Measurements from ENCODE around the gene CYB5R2.

Gene CYB5R2

DNA sequence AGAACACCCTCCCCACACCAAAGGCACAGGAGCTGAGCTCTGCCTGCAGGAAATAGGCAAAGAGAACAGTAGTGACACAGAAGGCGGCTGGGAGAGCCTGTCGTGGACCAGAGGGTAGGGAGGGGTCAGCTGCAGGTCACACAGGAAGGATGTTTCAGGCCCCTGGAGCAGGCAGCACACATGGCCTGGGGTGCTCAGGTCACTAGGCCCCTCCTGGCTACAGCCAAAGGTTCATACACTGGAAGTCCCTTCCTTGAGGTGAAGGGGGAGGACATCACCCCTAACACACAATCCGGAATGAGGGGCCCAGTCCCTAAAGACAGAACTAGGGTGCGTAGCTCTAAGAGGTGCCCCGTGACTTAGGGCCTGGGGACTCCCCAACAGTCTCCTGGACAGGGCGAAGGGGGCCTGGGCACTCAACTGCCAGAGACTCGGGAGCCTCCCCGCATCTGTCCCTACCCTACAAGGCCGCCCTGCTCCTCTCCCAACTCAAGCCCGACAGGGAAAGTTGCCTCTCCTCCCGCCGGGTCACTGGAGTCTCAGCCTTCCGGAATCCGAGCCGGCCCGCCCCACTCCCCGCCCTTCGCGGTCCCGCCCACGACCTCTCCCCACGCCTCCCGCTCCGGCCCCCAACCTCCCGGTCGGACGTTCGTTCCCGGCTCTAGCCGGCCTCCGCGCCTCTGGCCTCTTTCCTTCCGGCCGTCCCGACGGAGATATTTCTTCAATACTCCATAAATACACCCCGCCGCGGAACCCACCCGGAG, at the start of gene CYB5R2:
TSS of gene CYB5R2 (minus strand) at position 541 of the 764 bp plus-strand sequence. CDS start 675 bp downstream, outside the sequence.
- Histone ChIP-seq H3K36me3 (peaks cover 0 to under 1% (median 0%) of the 10 kb centered on the region in 11 experiments; a peak in 1 of 22 replicates), H3K9ac (no peak within 1 kb of the TSS), H3K4me2 (peak within 1 kb of the TSS in 2 of 11 experiments; percentile 43 to 69; a peak in 3 of 22 replicates), H3K27ac (0 out of 22 replicates have a peak within 1 kb of the TSS, but pooled peaks of 1 of the 11 experiments have one; percentile 7), H4K20me1 (no peaks in the 10 kb centered on the region), H3K9me3 (replicated peaks in 1 of 11) (peaks cover 6 to 50% (median 23%) of the 10 kb centered on the region in 11 experiments; a peak in 19 of 22 replicates), H3K4me1 (peaks cover 0 to 53% (median 0%) of the 10 kb centered on the region in 10 experiments; a peak in 7 of 20 replicates), H3K27me3 (no peaks in the 10 kb centered on the region), H3K4me3 (no peak within 1 kb of the TSS)
- no peak for TF ChIP-seq Cebpa-rat (IDR thresholded peaks at IDR 0.05)

- Histone ChIP-seq H4K20me1 (no peaks in the 10 kb centered on the region), H3K4me1 (peaks cover 0 to 13% (median 0%) of the 10 kb centered on the region in 10 experiments; a peak in 4 of 20 replicates)
These were observed 41.5 kb upstream of the CYB5R2 start for GRCh38 chr11:7714786-7715185.

GRCh38 chr11:7706377-7706776, 33.1 kb upstream of the CYB5R2 start, which contains the start of gene OVCH2:
Gene OVCH2, minus strand, starts transcription at chr11:7706477. Its CDS starts 83 bp downstream, at chr11:7706394.
- Histone ChIP-seq H3K4me1 (no peaks in the 10 kb centered on the region), H3K27ac (no peak within 1 kb of the TSS), H3K4me2 (no peak within 1 kb of the TSS), H3K27me3 (no peaks in the 10 kb centered on the region), H4K20me1 (no peaks in the 10 kb centered on the region), H3K36me3 (no peaks in the 10 kb centered on the region), H3K4me3 (no peak within 1 kb of the TSS), H3K9me3 (replicated peaks in 1 of 11) (no peaks in the 10 kb centered on the region), H3K9ac (no peak within 1 kb of the TSS)
- no peak for TF ChIP-seq Cebpa-rat (IDR thresholded peaks at IDR 0.05)

More at GRCh38 chr11:7714786-7715185, 41.5 kb upstream of the CYB5R2 start:
- Histone ChIP-seq H3K36me3 (no peaks in the 10 kb centered on the region), H3K4me3 (no peak overlapping the region), H3K9ac (no peak overlapping the region), H3K27ac (peak overlapping the region in 2 of 11 experiments; percentile 32 to 52; a peak in 2 of 22 replicates), H3K4me2 (peak overlapping the region in 1 of 11 experiments; percentile 33; a peak in 1 of 22 replicates), H3K27me3 (no peaks in the 10 kb centered on the region), H3K9me3 (replicated peaks in 1 of 11) (peaks cover 0 to 37% (median 0%) of the 10 kb centered on the region in 11 experiments; a peak in 4 of 22 replicates)
- TF ChIP-seq Cebpa-rat (IDR thresholded peaks at IDR 0.05) = no peak

DNA sequence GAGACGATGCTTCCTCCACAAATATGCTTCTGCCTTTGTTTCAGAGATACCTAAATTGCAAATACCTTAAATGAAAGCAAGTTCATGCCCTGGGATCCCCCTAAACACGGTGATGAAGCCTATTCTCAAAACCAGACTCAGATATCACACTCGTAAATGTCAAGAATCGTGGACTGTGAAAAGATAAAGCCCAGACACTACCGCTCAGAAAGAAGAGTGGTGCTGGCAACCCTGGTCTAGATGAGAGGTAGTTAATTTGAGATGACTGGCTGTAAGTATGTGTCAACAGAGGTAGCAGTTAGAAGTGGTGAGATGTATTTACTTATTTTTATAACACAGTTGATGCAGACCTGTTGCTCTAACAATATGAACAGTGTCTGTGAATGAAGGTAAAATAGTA, 30.4 kb upstream of the CYB5R2 start:
- Histone ChIP-seq H3K9ac (no peak overlapping the region), H3K4me1 (no peaks in the 10 kb centered on the region), H3K4me3 (no peak overlapping the region), H4K20me1 (no peaks in the 10 kb centered on the region), H3K9me3 (replicated peaks in 1 of 11) (no peaks in the 10 kb centered on the region), H3K27ac (no peak overlapping the region), H3K36me3 (no peaks in the 10 kb centered on the region), H3K4me2 (no peak overlapping the region), H3K27me3 (no peaks in the 10 kb centered on the region)
- TF ChIP-seq Cebpa-rat (IDR thresholded peaks at IDR 0.05) = no peak

DNA sequence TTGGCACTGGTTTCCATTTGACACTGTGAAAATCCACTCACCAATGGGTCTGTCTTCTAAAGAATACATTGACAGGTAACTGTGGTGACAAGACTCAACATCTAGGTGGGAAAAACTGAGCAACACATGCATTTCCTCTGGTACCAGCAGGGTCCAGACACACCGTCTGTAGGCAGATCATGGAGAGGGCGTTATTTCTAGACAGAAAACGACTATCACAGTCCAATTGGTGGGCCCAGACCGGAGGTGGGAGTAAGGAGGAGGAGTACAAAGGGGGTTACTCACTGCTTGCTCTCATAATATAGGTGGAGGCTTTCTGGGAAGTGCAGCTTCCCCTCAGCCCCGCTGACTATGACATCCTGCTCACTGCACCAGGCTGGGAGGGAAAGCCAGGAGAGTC, 23.1 kb upstream of the CYB5R2 start:
- TF ChIP-seq Cebpa-rat (IDR thresholded peaks at IDR 0.05) = no peak
- Histone ChIP-seq H3K27ac (no peak overlapping the region), H3K27me3 (peaks cover 0 to 14% (median 7%) of the 10 kb centered on the region in 11 experiments; a peak in 10 of 22 replicates), H3K36me3 (no peaks in the 10 kb centered on the region), H3K4me1 (peaks cover 0 to 21% (median 2%) of the 10 kb centered on the region in 10 experiments; a peak in 4 of 20 replicates), H4K20me1 (no peaks in the 10 kb centered on the region), H3K9me3 (replicated peaks in 1 of 11) (no peaks in the 10 kb centered on the region), H3K9ac (0 out of 22 replicates have a peak overlapping the region, but pooled peaks of 1 of the 11 experiments have one; percentile 21), H3K4me3 (no peak overlapping the region), H3K4me2 (peak overlapping the region in 3 of 11 experiments; percentile 20 to 33 (median 30); a peak in 3 of 22 replicates)

- peak overlapping the region in 2 of 11 experiments; percentile 41 to 51; a peak in 1 of 22 replicates for H3K9ac ChIP-seq
- TF ChIP-seq Cebpa-rat (IDR thresholded peaks at IDR 0.05) = no peak
- H3K9me3 ChIP-seq (replicated peaks in 1 of 11) = no peaks in the 10 kb centered on the region
- no peaks in the 10 kb centered on the region for H3K36me3 ChIP-seq
- H3K27me3 ChIP-seq = peaks cover 0 to 14% (median 7%) of the 10 kb centered on the region in 11 experiments; a peak in 10 of 22 replicates
- H3K4me3 ChIP-seq = peak overlapping the region in 3 of 10 experiments; percentile 28 to 35 (median 30); a peak in 5 of 20 replicates
- H3K27ac ChIP-seq = no peak overlapping the region
- H4K20me1 ChIP-seq = no peaks in the 10 kb centered on the region
- H3K4me1 ChIP-seq = peaks cover 0 to 25% (median 2%) of the 10 kb centered on the region in 10 experiments; a peak in 4 of 20 replicates
- peak overlapping the region in 8 of 11 experiments; percentile 35 to 70 (median 50); a peak in 10 of 22 replicates for H3K4me2 ChIP-seq
These were observed 20.9 kb upstream of the CYB5R2 start for GRCh38 chr11:7694235-7694634.

- Histone ChIP-seq H3K27ac (no peak overlapping the region), H3K4me3 (no peak overlapping the region), H3K4me2 (no peak overlapping the region), H4K20me1 (no peaks in the 10 kb centered on the region), H3K9me3 (replicated peaks in 1 of 11) (no peaks in the 10 kb centered on the region), H3K27me3 (peaks cover 0 to 14% (median 7%) of the 10 kb centered on the region in 11 experiments; a peak in 10 of 22 replicates), H3K36me3 (no peaks in the 10 kb centered on the region), H3K4me1 (peaks cover 0 to 31% (median 2%) of the 10 kb centered on the region in 10 experiments; a peak in 6 of 20 replicates), H3K9ac (no peak overlapping the region)
- TF ChIP-seq Cebpa-rat (IDR thresholded peaks at IDR 0.05) = no peak
These were observed 19.1 kb upstream of the CYB5R2 start for GRCh38 chr11:7692426-7692825.

DNA sequence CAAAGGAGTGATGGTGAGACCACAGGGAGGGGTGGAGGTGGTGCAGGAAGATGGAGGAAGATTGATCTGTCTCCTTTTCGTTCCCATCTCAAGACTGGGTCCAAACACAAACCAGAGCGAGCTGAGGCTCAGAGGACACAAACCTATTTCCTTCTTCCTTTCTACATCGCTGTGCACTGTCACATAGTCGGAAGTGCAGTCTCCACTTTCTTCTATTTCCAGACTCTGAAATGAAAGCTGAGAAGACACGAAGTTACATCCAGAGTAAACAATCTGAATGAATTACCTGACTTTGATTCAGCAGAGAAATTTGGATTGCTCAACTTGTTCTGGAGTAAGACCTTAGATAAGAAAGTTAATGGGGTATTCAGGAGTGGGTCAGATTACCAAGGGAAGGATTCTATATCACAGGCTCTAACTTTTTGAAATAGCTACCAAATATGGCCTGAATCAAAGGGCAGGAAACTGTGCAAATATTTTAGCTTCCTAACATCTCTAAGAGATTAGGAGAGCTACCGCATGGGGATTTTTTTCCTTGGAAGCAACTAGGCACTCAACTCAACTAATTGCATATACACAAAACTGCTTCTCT, 18.6 kb upstream of the CYB5R2 start:
- H3K4me2 ChIP-seq = peak overlapping the region in 2 of 11 experiments; percentile 2 to 35; a peak in 2 of 22 replicates
- no peaks in the 10 kb centered on the region for H3K9me3 ChIP-seq (replicated peaks in 1 of 11)
- peaks cover 0 to 28% (median 2%) of the 10 kb centered on the region in 10 experiments; a peak in 6 of 20 replicates for H3K4me1 ChIP-seq
- H3K27ac ChIP-seq = no peak overlapping the region
- H4K20me1 ChIP-seq = no peaks in the 10 kb centered on the region
- H3K9ac ChIP-seq = no peak overlapping the region
- H3K27me3 ChIP-seq = peaks cover 0 to 14% (median 7%) of the 10 kb centered on the region in 11 experiments; a peak in 10 of 22 replicates
- no peak overlapping the region for H3K4me3 ChIP-seq
- TF ChIP-seq Cebpa-rat (IDR thresholded peaks at IDR 0.05) = no peak
- H3K36me3 ChIP-seq = no peaks in the 10 kb centered on the region

- Histone ChIP-seq H3K9me3 (replicated peaks in 1 of 11) (no peaks in the 10 kb centered on the region), H4K20me1 (no peaks in the 10 kb centered on the region), H3K9ac (no peak overlapping the region), H3K4me2 (no peak overlapping the region), H3K27ac (no peak overlapping the region), H3K4me3 (no peak overlapping the region), H3K36me3 (no peaks in the 10 kb centered on the region), H3K4me1 (peaks cover 0 to 23% (median 0%) of the 10 kb centered on the region in 10 experiments; a peak in 5 of 20 replicates), H3K27me3 (peaks cover 0 to 14% (median 7%) of the 10 kb centered on the region in 11 experiments; a peak in 10 of 22 replicates)
- no peak for TF ChIP-seq Cebpa-rat (IDR thresholded peaks at IDR 0.05)
These were observed 17.3 kb upstream of the CYB5R2 start for GRCh38 chr11:7690648-7691047.
